SK-N-SH (cell line): ENCODE measurements around the gene TMTC4. TPM values are rescaled to one million over a fixed set of nuclear protein-coding genes. Genes with fewer than 3 reads are reported as not detected.

ENCODE experiments used
- CTCF ChIA-PET: fragments of 300-600, 350-600 bp; formaldehyde crosslinking; extraction: SDS; loops from one replicate; lab custom pipeline; 2021; lab: Yijun Ruan, JAX
- POLR2A ChIA-PET: fragments of 350-600 bp; sonication (Branson Sonifier 250); formaldehyde crosslinking; extraction: SDS; loops from one replicate; lab custom pipeline; 2020; ENCODE audit warnings: antibody characterized with exemption, inconsistent platforms; lab: Yijun Ruan, JAX
- DNase-seq: peaks from one replicate; pipeline ENCODE4 v3.0.0; 2012
- H2AFZ ChIP-seq: fragments of 200-600 bp; sonication (generic); 2 replicates; pipeline ENCODE4 v1.8.1; 2016; ENCODE audit warnings: antibody characterized with exemption, mild to moderate bottlenecking, low read depth
- H3F3A ChIP-seq: fragments of 200-600 bp; sonication (generic); replicated peaks from 2 replicates; pipeline ENCODE3; 2016; ENCODE audit warnings: antibody characterized with exemption, mild to moderate bottlenecking; ENCODE audit not compliant: insufficient read depth
- H3K27ac ChIP-seq, 2 experiments: fragments of 200-500 bp in 1 of 2; fragments of 200-600 bp in 1 of 2; sonication (Bioruptor generic) in 1 of 2; sonication (generic), shearing (Covaris generic) in 1 of 2; 2 replicates each; pipeline versions ENCODE4 v1.5.1 to v1.6.1; 2014 to 2016; ENCODE audit warnings: low read depth in 2 of 2, inconsistent platforms in 1 of 2, low read length in 1 of 2, mild to moderate bottlenecking in 1 of 2, mixed read lengths in 1 of 2
- H3K27me3 ChIP-seq: fragments of 200-600 bp; sonication (generic), shearing (Covaris generic); 2 replicates; pipeline ENCODE4 v1.6.1; 2016; ENCODE audit warnings: mixed run types; ENCODE audit not compliant: insufficient read depth
- H3K36me3 ChIP-seq, 2 experiments: fragments of 200-500 bp in 1 of 2; fragments of 200-600 bp in 1 of 2; sonication (Bioruptor generic) in 1 of 2; sonication (generic) in 1 of 2; replicated peaks in 1 of 2; 2 replicates each; pipeline versions ENCODE3 to v1.5.1; 2014 to 2016; ENCODE audit warnings: low read length in 1 of 2, mild to moderate bottlenecking in 1 of 2; ENCODE audit not compliant: insufficient read depth in 2 of 2, control insufficient read depth in 1 of 2
- H3K4me1 ChIP-seq, 2 experiments: fragments of 200-500 bp in 1 of 2; fragments of 200-600 bp in 1 of 2; sonication (Bioruptor generic) in 1 of 2; sonication (generic), shearing (Covaris generic) in 1 of 2; 2 replicates each; pipeline versions ENCODE4 v1.5.1 to v1.6.1; 2014 to 2016; ENCODE audit warnings: low read depth in 1 of 2, low read length in 1 of 2, mixed run types in 1 of 2; ENCODE audit not compliant: insufficient read depth in 2 of 2, control insufficient read depth in 1 of 2
- H3K4me2 ChIP-seq: fragments of 200-600 bp; sonication (generic), shearing (Covaris generic); 2 replicates; pipeline ENCODE4 v1.6.1; 2017; ENCODE audit warnings: mixed run types
- H3K4me3 ChIP-seq, 2 experiments: fragments of 200-500 bp in 1 of 2; fragments of 200-600 bp in 1 of 2; sonication (Bioruptor generic) in 1 of 2; sonication (generic), shearing (Covaris generic) in 1 of 2; 2 replicates each; pipeline versions ENCODE4 v1.5.1 to v1.8.1; 2014 to 2016; ENCODE audit warnings: low read depth in 2 of 2, inconsistent platforms in 1 of 2, low read length in 1 of 2, mild to moderate bottlenecking in 1 of 2, mixed read lengths in 1 of 2, moderate library complexity in 1 of 2
- H3K79me2 ChIP-seq: fragments of 200-600 bp; sonication (generic); 2 replicates; pipeline ENCODE4 v1.8.1; 2017; ENCODE audit warnings: mild to moderate bottlenecking; ENCODE audit not compliant: insufficient read depth
- H3K9ac ChIP-seq: fragments of 200-600 bp; sonication (generic); 2 replicates; pipeline ENCODE4 v1.6.1; 2017; ENCODE audit warnings: mixed run types
- H3K9me2 ChIP-seq: fragments of 200-600 bp; sonication (generic); 2 replicates; pipeline ENCODE4 v1.6.1; 2017; ENCODE audit warnings: mixed run types
- H3K9me3 ChIP-seq: fragments of 200-600 bp; sonication (generic); 2 replicates; pipeline ENCODE4 v1.6.1; 2017; ENCODE audit warnings: mixed run types, mild to moderate bottlenecking, moderate library complexity
- H4K20me1 ChIP-seq: fragments of 200-600 bp; sonication (generic); 2 replicates; pipeline ENCODE4 v1.6.1; 2017; ENCODE audit warnings: mild to moderate bottlenecking, mixed run types; ENCODE audit not compliant: insufficient read depth
- EP300 ChIP-seq, 2 experiments: IDR thresholded peaks; 2 replicates each; pipeline versions ENCODE4 v1.4.0 to v1.6.1; 2012; ENCODE audit warnings: borderline replicate concordance in 1 of 2, low read depth in 1 of 2, low read length in 1 of 2
- EZH2phosphoT487 ChIP-seq: fragments of 200-600 bp; sonication (generic); IDR thresholded peaks from 2 replicates; pipeline ENCODE4 v1.6.1; 2017; ENCODE audit warnings: low read depth, mixed run types, mild to moderate bottlenecking, antibody characterized with exemption, moderate library complexity, borderline replicate concordance
- FOXJ3 ChIP-seq: sonication (generic); formaldehyde crosslinking; IDR thresholded peaks from 2 replicates; pipeline ENCODE4 v1.5.1; 2020; ENCODE audit warnings: mild to moderate bottlenecking, missing genetic modification reagents
- MEF2A ChIP-seq: IDR thresholded peaks from 2 replicates; pipeline ENCODE4 v1.4.0; 2012; ENCODE audit warnings: low read depth, borderline replicate concordance
- POLR2AphosphoS5 ChIP-seq: IDR thresholded peaks from 2 replicates; pipeline ENCODE4 v1.6.1; 2012; ENCODE audit warnings: low read depth, low read length
- RAD21 ChIP-seq: IDR thresholded peaks from 2 replicates; pipeline ENCODE4 v1.6.1; 2012; ENCODE audit warnings: mild to moderate bottlenecking, low read length
- RCOR1 ChIP-seq: fragments of 150-350 bp; IDR thresholded peaks from 2 replicates; pipeline ENCODE4 v1.6.1; 2017; ENCODE audit warnings: antibody characterized with exemption, low read length
- RFX5 ChIP-seq: IDR thresholded peaks from 2 replicates; pipeline ENCODE4 v1.6.1; 2012; ENCODE audit warnings: mild to moderate bottlenecking, improper control_type of control experiment, low read length
- RXRA ChIP-seq: IDR thresholded peaks from 2 replicates; pipeline ENCODE4 v1.4.0; 2012; ENCODE audit warnings: low read depth, mild to moderate bottlenecking, borderline replicate concordance
- TEAD4 ChIP-seq: IDR thresholded peaks from 2 replicates; pipeline ENCODE4 v1.4.0; 2012; ENCODE audit warnings: mild to moderate bottlenecking, borderline replicate concordance; ENCODE audit not compliant: insufficient read depth
- USF1 ChIP-seq: IDR thresholded peaks from 2 replicates; pipeline ENCODE4 v1.4.0; 2012; ENCODE audit warnings: low read depth, borderline replicate concordance
- USF2 ChIP-seq: fragments of 150-350 bp; IDR thresholded peaks from 2 replicates; pipeline ENCODE4 v1.6.1; 2017; ENCODE audit warnings: antibody characterized with exemption, low read length, low read depth, borderline replicate concordance
- ZBTB33 ChIP-seq: IDR thresholded peaks from 2 replicates; pipeline ENCODE4 v1.4.0; 2012; ENCODE audit warnings: low read depth, borderline replicate concordance
- WGBS: methylation state at CpG from one replicate; pipeline ENCODE4 v1.1.6; 2017; ENCODE audit warnings: low lambda C conversion rate; 5-methylcytosine and 5-hydroxymethylcytosine counted together
- polyA plus RNA-seq, 3 experiments: library from polyadenylated mRNA; depleted of rRNA; stranded (reverse); fragments of >200 nt; gene quantifications; 2 replicates each; pipeline ENCODE4 v1.2.3, GENCODE V29; 2012
- TF ChIP-seq, protein P1 (sequence below): IDR thresholded peaks from 2 replicates; pipeline ENCODE4 v1.4.0; 2012; ENCODE audit warnings: low read depth
- TF ChIP-seq, protein P2 (sequence below): fragments of 200-600 bp; sonication (generic); IDR thresholded peaks from 2 replicates; pipeline ENCODE4 v1.6.1; 2017; ENCODE audit warnings: antibody characterized with exemption, mild to moderate bottlenecking, moderate library complexity
- TF ChIP-seq, protein P3 (sequence below): fragments of 150-350 bp; IDR thresholded peaks from 2 replicates; pipeline ENCODE4 v1.6.1; 2016; ENCODE audit warnings: mild to moderate bottlenecking, low read depth, low read length

Gene TMTC4
- polyA plus RNA-seq, 1 of the 3 experiments (the other 2 are of a cell fraction) = 22.3 TPM

GRCh38 chr13:100560498-100561157 lies 114.0 kb downstream of the TMTC4 start:
- H3K27ac ChIP-seq = no peak overlapping the region
- no peaks in the 10 kb centered on the region for H3K9me2 ChIP-seq

GRCh38 chr13:100559886-100560285 lies 114.7 kb downstream of the TMTC4 start:
- Histone ChIP-seq H2AFZ (no peak overlapping the region), H3K9ac (no peak overlapping the region), H3F3A (no peaks in the 10 kb centered on the region), H3K9me2 (no peaks in the 10 kb centered on the region), H3K4me2 (no peak overlapping the region), H3K9me3 (no peaks in the 10 kb centered on the region), H3K36me3 (no peaks in the 10 kb centered on the region), H3K79me2 (no peaks in the 10 kb centered on the region), H3K4me1 (no peaks in the 10 kb centered on the region; a peak in 1 of 4 replicates), H3K4me3 (no peak overlapping the region), H3K27me3 (no peaks in the 10 kb centered on the region), H3K27ac (no peak overlapping the region), H4K20me1 (no peaks in the 10 kb centered on the region)
- POLR2A ChIA-PET = no interaction called here
- WGBS = 90% methylated on average over 8 of the region's 8 CpGs
- CTCF ChIA-PET = interaction anchor here (1.4 to 2.7 kb wide), 5 partner anchors 11 to 568 kb away, joined by 3 to 10 read pairs (median 4); no protein-coding TSS in a partner anchor
- no peak for DNase-seq
- TF ChIP-seq, protein P1, sequence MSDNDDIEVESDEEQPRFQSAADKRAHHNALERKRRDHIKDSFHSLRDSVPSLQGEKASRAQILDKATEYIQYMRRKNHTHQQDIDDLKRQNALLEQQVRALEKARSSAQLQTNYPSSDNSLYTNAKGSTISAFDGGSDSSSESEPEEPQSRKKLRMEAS = no peak
- TF ChIP-seq POLR2AphosphoS5 (no peak), RAD21 (no peak), RXRA (no peak), EP300 (IDR thresholded peaks at IDR 0.05; ENCODE audit: borderline replicate concordance in 1 of 2, low read depth in 1 of 2, low read length in 1 of 2) (no peak), FOXJ3 (no peak), MEF2A (no peak), USF2 (no peak), TEAD4 (no peak)
- TF ChIP-seq, protein P2, sequence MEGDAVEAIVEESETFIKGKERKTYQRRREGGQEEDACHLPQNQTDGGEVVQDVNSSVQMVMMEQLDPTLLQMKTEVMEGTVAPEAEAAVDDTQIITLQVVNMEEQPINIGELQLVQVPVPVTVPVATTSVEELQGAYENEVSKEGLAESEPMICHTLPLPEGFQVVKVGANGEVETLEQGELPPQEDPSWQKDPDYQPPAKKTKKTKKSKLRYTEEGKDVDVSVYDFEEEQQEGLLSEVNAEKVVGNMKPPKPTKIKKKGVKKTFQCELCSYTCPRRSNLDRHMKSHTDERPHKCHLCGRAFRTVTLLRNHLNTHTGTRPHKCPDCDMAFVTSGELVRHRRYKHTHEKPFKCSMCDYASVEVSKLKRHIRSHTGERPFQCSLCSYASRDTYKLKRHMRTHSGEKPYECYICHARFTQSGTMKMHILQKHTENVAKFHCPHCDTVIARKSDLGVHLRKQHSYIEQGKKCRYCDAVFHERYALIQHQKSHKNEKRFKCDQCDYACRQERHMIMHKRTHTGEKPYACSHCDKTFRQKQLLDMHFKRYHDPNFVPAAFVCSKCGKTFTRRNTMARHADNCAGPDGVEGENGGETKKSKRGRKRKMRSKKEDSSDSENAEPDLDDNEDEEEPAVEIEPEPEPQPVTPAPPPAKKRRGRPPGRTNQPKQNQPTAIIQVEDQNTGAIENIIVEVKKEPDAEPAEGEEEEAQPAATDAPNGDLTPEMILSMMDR = no peak

More at GRCh38 chr13:100560498-100561157, 114.0 kb downstream of the TMTC4 start:
- H3F3A ChIP-seq = no peaks in the 10 kb centered on the region
- H4K20me1 ChIP-seq = no peaks in the 10 kb centered on the region
- no peak for DNase-seq
- no peaks in the 10 kb centered on the region for H3K79me2 ChIP-seq
- no peak overlapping the region for H2AFZ ChIP-seq
- 90% methylated on average over 11 of the region's 15 CpGs for WGBS
- no peak overlapping the region for H3K4me2 ChIP-seq
- no peaks in the 10 kb centered on the region for H3K27me3 ChIP-seq
- ChIA-PET CTCF (interaction anchor here (1.3 to 2.7 kb wide), 6 partner anchors 10 to 567 kb away, joined by 3 to 10 read pairs (median 4); no protein-coding TSS in a partner anchor), POLR2A (no interaction called here)
- TF ChIP-seq USF1 (no peak), RCOR1 (no peak), ZBTB33 (no peak), RFX5 (no peak), FOXJ3 (no peak), EZH2phosphoT487 (no peak)
- TF ChIP-seq, protein P3, sequence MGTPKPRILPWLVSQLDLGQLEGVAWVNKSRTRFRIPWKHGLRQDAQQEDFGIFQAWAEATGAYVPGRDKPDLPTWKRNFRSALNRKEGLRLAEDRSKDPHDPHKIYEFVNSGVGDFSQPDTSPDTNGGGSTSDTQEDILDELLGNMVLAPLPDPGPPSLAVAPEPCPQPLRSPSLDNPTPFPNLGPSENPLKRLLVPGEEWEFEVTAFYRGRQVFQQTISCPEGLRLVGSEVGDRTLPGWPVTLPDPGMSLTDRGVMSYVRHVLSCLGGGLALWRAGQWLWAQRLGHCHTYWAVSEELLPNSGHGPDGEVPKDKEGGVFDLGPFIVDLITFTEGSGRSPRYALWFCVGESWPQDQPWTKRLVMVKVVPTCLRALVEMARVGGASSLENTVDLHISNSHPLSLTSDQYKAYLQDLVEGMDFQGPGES = no peak
- H3K9ac ChIP-seq = no peak overlapping the region
- no peaks in the 10 kb centered on the region for H3K9me3 ChIP-seq
- no peak overlapping the region for H3K4me3 ChIP-seq
- no peaks in the 10 kb centered on the region; a peak in 1 of 4 replicates for H3K4me1 ChIP-seq
- no peaks in the 10 kb centered on the region for H3K36me3 ChIP-seq
